HG02759 (cell line): ENCODE results near the gene CROCC2.

Experiments used
- ATAC-seq: cut with Tn5 transposase; IDR thresholded peaks from one replicate; pipeline ENCODE4 v1.9.1; 2021; ENCODE audit warnings: mild to moderate bottlenecking, moderate library complexity; ENCODE audit not compliant: unreplicated experiment

Gene CROCC2

GRCh38 chr2:240906141-240906910 is at the start of gene CROCC2:
TSS of gene CROCC2 (plus strand) at chr2:240906336. CDS start at chr2:240906514, 178 bp downstream.
- no peak for ATAC-seq

GRCh38 chr2:240857039-240858008 is 48.8 kb upstream of the CROCC2 start:
- no peak for ATAC-seq

- ATAC-seq: no peak
Observed at GRCh38 chr2:240858321-240858720, 47.8 kb upstream of the CROCC2 start.

GRCh38 chr2:240858871-240859270 is 47.3 kb upstream of the CROCC2 start:
- no peak for ATAC-seq

- ATAC-seq: no peak
Observed at GRCh38 chr2:240861547-240861946, 44.6 kb upstream of the CROCC2 start.

GRCh38 chr2:240864475-240864874 is 41.7 kb upstream of the CROCC2 start:
- ATAC-seq: no peak

- no peak for ATAC-seq
Observed at GRCh38 chr2:240865391-240865790, 40.7 kb upstream of the CROCC2 start.

GRCh38 chr2:240868286-240869108 is 37.6 kb upstream of the CROCC2 start, which contains the start of gene AGXT:
TSS of gene AGXT (plus strand) at chr2:240868824. CDS start at chr2:240868866, 42 bp downstream.
- no peak for ATAC-seq

GRCh38 chr2:240869109-240869955 is 36.8 kb upstream of the CROCC2 start:
- no peak for ATAC-seq

GRCh38 chr2:240869956-240870875 is 35.9 kb upstream of the CROCC2 start:
- ATAC-seq: no peak

GRCh38 chr2:240871071-240871958 is 34.8 kb upstream of the CROCC2 start:
- no peak for ATAC-seq

- ATAC-seq: no peak
Observed at GRCh38 chr2:240872317-240873097, 33.6 kb upstream of the CROCC2 start.

GRCh38 chr2:240873098-240873788 is 32.9 kb upstream of the CROCC2 start:
- no peak for ATAC-seq

GRCh38 chr2:240873805-240874714 is 32.1 kb upstream of the CROCC2 start:
- no peak for ATAC-seq

GRCh38 chr2:240874715-240875227 is 31.4 kb upstream of the CROCC2 start:
- no peak for ATAC-seq
